Kidney (tissue), 22 donors: ENCODE data around the gene ADH4. TPM values are rescaled to one million over a fixed set of nuclear protein-coding genes. Genes with fewer than 3 reads are reported as not detected.
"Not testable (repeated sequence)": the region's sequence is repeated elsewhere in the genome, so short reads cannot be mapped to it uniquely, and the experiment has no call there.

Experiments used
- DNase-seq, 5 donors: peaks; one replicate each; pipeline ENCODE4 v3.0.0-alpha.2; 2013 to 2020
- FAIRE-seq: peaks from 2 replicates; lab custom pipeline; 2012; peaks lifted over from hg19 to GRCh38; lab: Jason Lieb, UNC
- H3K27ac ChIP-seq, 2 donors: one replicate each; pipeline ENCODE4 v1.7.0; 2013; ENCODE audit warnings: low read depth in 2 of 2, low read length in 2 of 2, inconsistent platforms in 1 of 2
- H3K27me3 ChIP-seq: one replicate; pipeline ENCODE4 v1.7.1; 2013; ENCODE audit warnings: low read length, inconsistent platforms; ENCODE audit not compliant: control insufficient read depth, insufficient read depth
- H3K36me3 ChIP-seq, 3 donors: one replicate each; pipeline versions ENCODE4 v1.7.0 to v1.7.1; 2013; ENCODE audit warnings: low read length in 3 of 3, control low read depth in 1 of 3, inconsistent platforms in 1 of 3; ENCODE audit not compliant: insufficient read depth in 3 of 3, control insufficient read depth in 2 of 3
- H3K4me1 ChIP-seq, 3 donors: one replicate each; pipeline versions ENCODE4 v1.7.0 to v1.7.1; 2013; ENCODE audit warnings: low read length in 3 of 3, inconsistent platforms in 1 of 3, low read depth in 1 of 3; ENCODE audit not compliant: control insufficient read depth in 2 of 3, insufficient read depth in 2 of 3
- H3K4me3 ChIP-seq, 3 donors: one replicate each; pipeline versions ENCODE4 v1.7.0 to v1.8.1; 2013; ENCODE audit warnings: low read length in 3 of 3, control low read depth in 1 of 3, inconsistent platforms in 1 of 3
- H3K9ac ChIP-seq, 3 donors: one replicate each; pipeline versions ENCODE4 v1.7.0 to v1.7.1; 2013; ENCODE audit warnings: low read length in 3 of 3, control low read depth in 1 of 3, inconsistent platforms in 1 of 3
- H3K9me3 ChIP-seq, 3 donors: one replicate each; pipeline versions ENCODE4 v1.7.0 to v1.7.1; 2013; ENCODE audit warnings: low read length in 3 of 3, control low read depth in 1 of 3, inconsistent platforms in 1 of 3; ENCODE audit not compliant: control insufficient read depth in 2 of 3, insufficient read depth in 1 of 3
- CTCF ChIP-seq: IDR thresholded peaks from 3 replicates; pipeline ENCODE4 v1.5.1; 2012; ENCODE audit warnings: mild to moderate bottlenecking, moderate library complexity, borderline replicate concordance; ENCODE audit not compliant: insufficient read depth; ENCODE audit errors: extremely low read depth
- intact Hi-C: fragments of 100-400 bp; cut with DNase I; formaldehyde crosslinking; loops from one replicate; pipeline ENCODE4 v1.11.1; 2022
- long read RNA-seq, 10 donors: library from polyadenylated mRNA in 1 of 10; unstranded in 1 of 10; transcript quantifications; one replicate each; pipeline ENCODE4 v2.0.0 and lab custom pipeline, GENCODE V29; 2021 to 2026
- polyA plus RNA-seq: library from polyadenylated mRNA; stranded (reverse); fragments of 350-450 nt; fragmentation: Illumina TruSeq; extraction: RNeasy Lipid Tissue Mini Kit (QIAGEN cat#74804); gene quantifications from one replicate; pipeline ENCODE4 v1.2.3, GENCODE V29; 2014; ENCODE audit warnings: low read depth, low replicate concordance; ENCODE audit not compliant: insufficient read depth
- total RNA-seq: library from RNA; stranded (reverse); fragmentation: NEBNext Ultra II Directional; extraction: Animal tissue kit (Norgen Biotek cat#: 25700); gene quantifications from one replicate; pipeline ENCODE4 v1.2.1, GENCODE V29; 2021
- donor health status: control.
- donor health status: control.
- donor health status: control.
- donor health status: control.
- donor health status: control.
- donor health status: DM: yes; HTN: yes; CAD: no.
- donor health status: Normal renal cell carcinoma (clear cell type).

Gene ADH4
- 5.9 TPM for total RNA-seq
- 0.52 TPM for polyA plus RNA-seq
- long read RNA-seq, donor 1, result 0 reads
- long read RNA-seq, donor 2, result 0 reads
- long read RNA-seq, donor 3, partial matches to known transcripts, result 0 of 1 reads
- long read RNA-seq, donor 3, other reads (novel, unspliced or antisense), result 0 of 1 reads
- long read RNA-seq, donor 4, result 0 reads
- long read RNA-seq, donor 5, result 0 reads
- long read RNA-seq, donor 6, result 0 reads
- long read RNA-seq, donor 7, partial matches to known transcripts, result 1 of 1 reads
- long read RNA-seq, donor 7, other reads (novel, unspliced or antisense), result 0 of 1 reads
- long read RNA-seq, donor 8, result 0 reads
- long read RNA-seq, donor 9, result 0 reads
- long read RNA-seq, donor 10, partial matches to known transcripts, result 12 of 12 reads
- long read RNA-seq, donor 10, other reads (novel, unspliced or antisense), result 0 of 12 reads

GRCh38 chr4:99144070-99144469 is at the start of gene ADH4:
Gene ADH4, minus strand, starts transcription at chr4:99144297. Its CDS starts 75 bp downstream, at chr4:99144222.
- Histone ChIP-seq H3K27ac (no peak within 1 kb of the TSS), H3K9me3 (no peaks in the 10 kb centered on the region), H3K4me1 (no peaks in the 10 kb centered on the region), H3K9ac (no peak within 1 kb of the TSS), H3K36me3 (no peaks in the 10 kb centered on the region), H3K27me3 (no peaks in the 10 kb centered on the region), H3K4me3 (no peak within 1 kb of the TSS)
- DNase-seq (no peak), FAIRE-seq (no peak)
- intact Hi-C loops, result no loop called here
- TF ChIP-seq CTCF, result no peak

- Histone ChIP-seq H3K27me3 (no peaks in the 10 kb centered on the region), H3K36me3 (no peaks in the 10 kb centered on the region), H3K9ac (no peak overlapping the region), H3K4me3 (no peak overlapping the region), H3K9me3 (no peaks in the 10 kb centered on the region), H3K27ac (no peak overlapping the region), H3K4me1 (no peaks in the 10 kb centered on the region)
- TF ChIP-seq CTCF, result no peak
- FAIRE-seq, result no peak
- intact Hi-C loops, result no loop called here
- no peak for DNase-seq
Observed at GRCh38 chr4:99190336-99190735, 46.2 kb upstream of the ADH4 start.

- H3K4me1 ChIP-seq, H3K36me3 ChIP-seq, H3K9ac ChIP-seq, intact Hi-C loops, H3K27me3 ChIP-seq, H3K4me3 ChIP-seq, H3K9me3 ChIP-seq, DNase-seq, FAIRE-seq, H3K27ac ChIP-seq: not testable (repeated sequence)
Observed at GRCh38 chr4:99189900-99190299, 45.8 kb upstream of the ADH4 start.

- FAIRE-seq (no peak), DNase-seq (no peak)
- Histone ChIP-seq H3K4me1 (no peaks in the 10 kb centered on the region), H3K27ac (no peak overlapping the region), H3K4me3 (no peak overlapping the region), H3K9me3 (no peaks in the 10 kb centered on the region), H3K27me3 (no peaks in the 10 kb centered on the region), H3K36me3 (no peaks in the 10 kb centered on the region), H3K9ac (no peak overlapping the region)
- intact Hi-C loops, result no loop called here
- no peak for TF ChIP-seq CTCF
Observed at GRCh38 chr4:99186029-99186428, 41.9 kb upstream of the ADH4 start.
